NCI-H345 treated with DMSO at 0.1 percent for 48 hours (cell line): ENCODE measurements around the gene THUMPD2.
A peak's percentile ranks its signal among the peaks of the same experiment; 100 is the strongest.

ENCODE experiments used
- DNase-seq: peaks from one replicate; lab custom pipeline; 2025; ENCODE audit not compliant: unreplicated experiment; lab: John Stamatoyannopoulos, UW

THUMPD2 gene

GRCh38 chr2:39720970-39721369, 58.1 kb downstream of the THUMPD2 start:
- no peak for DNase-seq

- no peak for DNase-seq
Observed at GRCh38 chr2:39719317-39719716, 59.7 kb downstream of the THUMPD2 start.

GRCh38 chr2:39718483-39718882, 60.6 kb downstream of the THUMPD2 start:
- no peak for DNase-seq

- no peak for DNase-seq
Observed at GRCh38 chr2:39717067-39717466, 62.0 kb downstream of the THUMPD2 start.

- DNase-seq, result no peak
Observed at GRCh38 chr2:39715822-39716221, 63.2 kb downstream of the THUMPD2 start.

- no peak for DNase-seq
Observed at GRCh38 chr2:39715095-39715494, 64.0 kb downstream of the THUMPD2 start.

GRCh38 chr2:39712953-39713352, 66.1 kb downstream of the THUMPD2 start:
- no peak for DNase-seq

- no peak for DNase-seq
Observed at GRCh38 chr2:39710807-39711206, 68.3 kb downstream of the THUMPD2 start.

- no peak for DNase-seq
Observed at GRCh38 chr2:39708003-39708402, 71.1 kb downstream of the THUMPD2 start.

- no peak for DNase-seq
Observed at GRCh38 chr2:39706945-39707344, 72.1 kb downstream of the THUMPD2 start.

GRCh38 chr2:39706312-39706711, 72.7 kb downstream of the THUMPD2 start:
- no peak for DNase-seq

- DNase-seq, result no peak
Observed at GRCh38 chr2:39705638-39706037, 73.4 kb downstream of the THUMPD2 start.

GRCh38 chr2:39704540-39704939, 74.5 kb downstream of the THUMPD2 start:
- DNase-seq, result no peak

- DNase-seq, result no peak
Observed at GRCh38 chr2:39703181-39703872, 75.7 kb downstream of the THUMPD2 start.

GRCh38 chr2:39701137-39701536, 77.9 kb downstream of the THUMPD2 start:
- no peak for DNase-seq

- DNase-seq, result no peak
Observed at GRCh38 chr2:39697454-39697853, 81.6 kb downstream of the THUMPD2 start.

GRCh38 chr2:39696838-39697237, 82.2 kb downstream of the THUMPD2 start:
- no peak for DNase-seq

- peak; percentile 76 for DNase-seq
Observed at GRCh38 chr2:39696101-39696553, 82.9 kb downstream of the THUMPD2 start.

GRCh38 chr2:39693245-39693644, 85.8 kb downstream of the THUMPD2 start:
- DNase-seq, result no peak

- DNase-seq, result no peak
Observed at GRCh38 chr2:39689876-39690275, 89.2 kb downstream of the THUMPD2 start.

GRCh38 chr2:39689272-39689841, 89.7 kb downstream of the THUMPD2 start:
- peak; percentile 43 for DNase-seq

- DNase-seq, result no peak
Observed at GRCh38 chr2:39688181-39688580, 90.9 kb downstream of the THUMPD2 start.

GRCh38 chr2:39686456-39686855, 92.6 kb downstream of the THUMPD2 start:
- no peak for DNase-seq
